Erythroblast (primary cell): ENCODE data around the gene ATXN7L1.
"Not testable (repeated sequence)": the region's sequence is repeated elsewhere in the genome, so short reads cannot be mapped to it uniquely, and the experiment has no call there.

ENCODE experiments used
- GATA1 ChIP-seq: IDR thresholded peaks from 2 replicates; pipeline ENCODE4 v1.6.1; 2011; ENCODE audit warnings: low read depth, mild to moderate bottlenecking, control low read depth, low read length, moderate library complexity
- POLR2A ChIP-seq: IDR thresholded peaks from 2 replicates; pipeline ENCODE4 v1.6.1; 2011; ENCODE audit warnings: mild to moderate bottlenecking, low read length

GRCh38 chr7:105697169-105697568 lies 179.2 kb downstream of the ATXN7L1 start:
- not testable (repeated sequence) for TF ChIP-seq POLR2A, GATA1
